ENCODE measurements around the gene FBXL4. TPM values are rescaled to one million over a fixed set of nuclear protein-coding genes. Genes with fewer than 3 reads are reported as not detected.

The FBXL4 gene
- total RNA-seq, 1 experiment from 2014 or later = 15.1 TPM

DNA sequence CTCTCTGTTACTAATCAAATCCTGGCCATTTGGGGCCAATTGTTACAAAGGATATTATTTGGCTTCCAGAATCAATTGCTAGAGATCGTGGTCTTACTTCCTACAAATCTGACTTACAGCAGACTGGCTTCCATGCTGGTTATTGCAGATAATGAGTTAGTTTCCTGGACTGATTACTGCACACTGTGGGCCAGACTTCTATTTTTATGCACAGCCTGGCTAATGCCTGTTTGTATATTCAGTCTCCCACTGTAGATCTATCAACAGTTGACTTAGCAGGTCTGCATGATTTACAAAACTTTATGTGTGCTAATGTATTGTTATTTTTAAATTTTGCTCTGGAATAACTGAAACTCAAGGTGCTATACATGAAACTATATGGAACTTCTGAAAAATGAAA, 25.8 kb upstream of the FBXL4 start:
- TF ChIP-seq, protein P1, sequence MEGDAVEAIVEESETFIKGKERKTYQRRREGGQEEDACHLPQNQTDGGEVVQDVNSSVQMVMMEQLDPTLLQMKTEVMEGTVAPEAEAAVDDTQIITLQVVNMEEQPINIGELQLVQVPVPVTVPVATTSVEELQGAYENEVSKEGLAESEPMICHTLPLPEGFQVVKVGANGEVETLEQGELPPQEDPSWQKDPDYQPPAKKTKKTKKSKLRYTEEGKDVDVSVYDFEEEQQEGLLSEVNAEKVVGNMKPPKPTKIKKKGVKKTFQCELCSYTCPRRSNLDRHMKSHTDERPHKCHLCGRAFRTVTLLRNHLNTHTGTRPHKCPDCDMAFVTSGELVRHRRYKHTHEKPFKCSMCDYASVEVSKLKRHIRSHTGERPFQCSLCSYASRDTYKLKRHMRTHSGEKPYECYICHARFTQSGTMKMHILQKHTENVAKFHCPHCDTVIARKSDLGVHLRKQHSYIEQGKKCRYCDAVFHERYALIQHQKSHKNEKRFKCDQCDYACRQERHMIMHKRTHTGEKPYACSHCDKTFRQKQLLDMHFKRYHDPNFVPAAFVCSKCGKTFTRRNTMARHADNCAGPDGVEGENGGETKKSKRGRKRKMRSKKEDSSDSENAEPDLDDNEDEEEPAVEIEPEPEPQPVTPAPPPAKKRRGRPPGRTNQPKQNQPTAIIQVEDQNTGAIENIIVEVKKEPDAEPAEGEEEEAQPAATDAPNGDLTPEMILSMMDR (conservative IDR thresholded peaks at IDR 0.05) = no peak
- TF ChIP-seq EZH2 (IDR thresholded peaks at IDR 0.05; ENCODE audit: low read depth) = no peak
- BruUV-seq (replicated peaks) = no TSS peak
- Histone ChIP-seq H3F3A (ENCODE audit: insufficient read depth, low read depth) (no peaks in the 10 kb centered on the region), H3K79me2 (ENCODE audit: low read depth) (no peaks in the 10 kb centered on the region), H3K36me3 (ENCODE audit: low read depth) (no peaks in the 10 kb centered on the region), H3K4me2 (no peak overlapping the region), H3K27ac (no peak overlapping the region), H3K27me3 (ENCODE audit: insufficient read depth, low read depth) (no peaks in the 10 kb centered on the region), H3K9me3 (ENCODE audit: insufficient read depth, low read depth) (no peaks in the 10 kb centered on the region), H4K20me1 (ENCODE audit: insufficient read depth) (no peaks in the 10 kb centered on the region), H3K4me1 (replicated peaks; ENCODE audit: insufficient read depth) (no peaks in the 10 kb centered on the region), H2AFZ (no peak overlapping the region), H3K4me3 (no peak overlapping the region), H3K9me2 (ENCODE audit: insufficient read depth) (no peaks in the 10 kb centered on the region)
- intact Hi-C loops (cut with micrococcal nuclease; ENCODE audit: unreplicated experiment) = no loop called here
- no peak for DNase-seq
- ChIA-PET POLR2A (ENCODE audit: unreplicated experiment) (no interaction called here), CTCF (no interaction called here)

DNA sequence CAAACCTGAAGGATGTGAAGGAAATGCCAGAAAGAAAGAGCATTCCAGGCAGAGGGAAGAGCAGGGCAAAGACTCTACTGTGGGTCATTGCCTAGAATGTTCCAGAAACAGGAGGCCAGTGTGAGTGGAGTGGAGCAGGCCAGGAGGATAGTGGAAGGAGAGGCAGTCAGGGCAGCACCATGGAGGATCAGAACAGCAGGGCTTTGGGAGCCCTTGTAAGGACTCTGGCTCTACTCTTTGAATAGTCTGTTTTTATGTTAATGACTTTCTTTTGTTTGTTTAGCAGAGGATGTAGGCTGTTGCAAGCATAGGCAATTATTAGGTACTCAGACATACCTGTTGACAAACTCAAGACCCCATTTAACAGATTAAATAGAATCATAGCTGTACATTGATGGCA, 23.6 kb upstream of the FBXL4 start:
- no peaks in the 10 kb centered on the region for H4K20me1 ChIP-seq (ENCODE audit: insufficient read depth)
- DNase-seq = no peak
- no peak overlapping the region for H3K4me3 ChIP-seq
- intact Hi-C loops (cut with micrococcal nuclease; ENCODE audit: unreplicated experiment) = no loop called here
- H3K27me3 ChIP-seq (ENCODE audit: insufficient read depth, low read depth) = no peaks in the 10 kb centered on the region
- H3K79me2 ChIP-seq (ENCODE audit: low read depth) = no peaks in the 10 kb centered on the region
- H3K9me2 ChIP-seq (ENCODE audit: insufficient read depth) = no peaks in the 10 kb centered on the region
- no TSS peak for BruUV-seq (replicated peaks)
- 0 out of 2 replicates have a peak overlapping the region, but pooled peaks have one; percentile 4 for H2AFZ ChIP-seq
- POLR2A ChIA-PET (ENCODE audit: unreplicated experiment) = no interaction called here
- no peaks in the 10 kb centered on the region for H3F3A ChIP-seq (ENCODE audit: insufficient read depth, low read depth)
- TF ChIP-seq, protein P1 (conservative IDR thresholded peaks at IDR 0.05) = no peak
- no peak for TF ChIP-seq EZH2 (IDR thresholded peaks at IDR 0.05; ENCODE audit: low read depth)
- no peak overlapping the region for H3K4me2 ChIP-seq
- no peaks in the 10 kb centered on the region for H3K4me1 ChIP-seq (replicated peaks; ENCODE audit: insufficient read depth)
- CTCF ChIA-PET = no interaction called here
- no peak overlapping the region for H3K27ac ChIP-seq
- no peaks in the 10 kb centered on the region for H3K36me3 ChIP-seq (ENCODE audit: low read depth)
- H3K9me3 ChIP-seq (ENCODE audit: insufficient read depth, low read depth) = no peaks in the 10 kb centered on the region

DNA sequence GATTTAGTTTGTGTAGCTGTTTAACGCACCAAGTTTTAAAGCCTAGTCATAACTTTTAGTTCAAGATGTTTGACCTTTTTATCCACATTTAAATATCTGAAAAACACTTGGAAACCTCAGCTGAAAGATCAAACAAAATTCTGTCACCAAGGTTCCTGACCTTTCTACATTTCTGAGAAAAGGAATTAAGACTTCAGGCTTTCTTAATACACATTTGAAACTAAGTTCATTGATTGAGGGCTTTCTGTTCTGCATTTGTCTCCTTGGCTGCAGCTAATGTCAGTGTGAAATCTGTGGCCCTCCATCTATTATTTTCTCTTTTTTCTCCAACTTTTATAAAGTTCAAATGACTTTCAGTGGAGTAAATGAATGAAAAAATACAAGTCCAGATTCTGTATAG, 22.7 kb upstream of the FBXL4 start:
- Histone ChIP-seq H3K36me3 (ENCODE audit: low read depth) (no peaks in the 10 kb centered on the region), H3K4me2 (no peak overlapping the region), H4K20me1 (ENCODE audit: insufficient read depth) (no peaks in the 10 kb centered on the region), H3K27me3 (ENCODE audit: insufficient read depth, low read depth) (no peaks in the 10 kb centered on the region), H3K4me3 (no peak overlapping the region), H3K79me2 (ENCODE audit: low read depth) (no peaks in the 10 kb centered on the region), H2AFZ (no peak overlapping the region), H3K27ac (no peak overlapping the region), H3K4me1 (replicated peaks; ENCODE audit: insufficient read depth) (no peaks in the 10 kb centered on the region), H3K9me2 (ENCODE audit: insufficient read depth) (no peaks in the 10 kb centered on the region), H3K9me3 (ENCODE audit: insufficient read depth, low read depth) (no peaks in the 10 kb centered on the region), H3F3A (ENCODE audit: insufficient read depth, low read depth) (no peaks in the 10 kb centered on the region)
- DNase-seq = no peak
- no TSS peak for BruUV-seq (replicated peaks)
- no peak for TF ChIP-seq EZH2 (IDR thresholded peaks at IDR 0.05; ENCODE audit: low read depth)
- TF ChIP-seq, protein P1 (conservative IDR thresholded peaks at IDR 0.05) = no peak
- ChIA-PET POLR2A (ENCODE audit: unreplicated experiment) (no interaction called here), CTCF (no interaction called here)
- intact Hi-C loops (cut with micrococcal nuclease; ENCODE audit: unreplicated experiment) = no loop called here
